SK-N-SH (cell line): ENCODE measurements around the gene MMP21.

Source experiments
- CHD2 ChIP-seq: fragments of 150-350 bp; IDR thresholded peaks from 2 replicates; pipeline ENCODE4 v1.6.1; 2018; ENCODE audit warnings: low read length; ENCODE audit not compliant: partially characterized antibody
- CTCF ChIP-seq: fragments of 200-600 bp; sonication (generic); IDR thresholded peaks from 2 replicates; pipeline ENCODE4 v1.6.1; 2017; ENCODE audit warnings: antibody characterized with exemption, mild to moderate bottlenecking, moderate library complexity
- EP300 ChIP-seq, 2 experiments: IDR thresholded peaks; 2 replicates each; pipeline versions ENCODE4 v1.4.0 to v1.6.1; 2012; ENCODE audit warnings: borderline replicate concordance in 1 of 2, low read depth in 1 of 2, low read length in 1 of 2
- FOXJ3 ChIP-seq: sonication (generic); formaldehyde crosslinking; IDR thresholded peaks from 2 replicates; pipeline ENCODE4 v1.5.1; 2020; ENCODE audit warnings: mild to moderate bottlenecking, missing genetic modification reagents
- FOXM1 ChIP-seq: IDR thresholded peaks from 2 replicates; pipeline ENCODE4 v1.4.0; 2012; ENCODE audit warnings: low read depth, mild to moderate bottlenecking
- NFIC ChIP-seq: IDR thresholded peaks from 2 replicates; pipeline ENCODE4 v1.4.0; 2012; ENCODE audit warnings: borderline replicate concordance
- POLR2AphosphoS5 ChIP-seq: IDR thresholded peaks from 2 replicates; pipeline ENCODE4 v1.6.1; 2012; ENCODE audit warnings: low read depth, low read length
- RXRA ChIP-seq: IDR thresholded peaks from 2 replicates; pipeline ENCODE4 v1.4.0; 2012; ENCODE audit warnings: low read depth, mild to moderate bottlenecking, borderline replicate concordance
- TAF1 ChIP-seq: IDR thresholded peaks from 2 replicates; pipeline ENCODE4 v1.6.1; 2012; ENCODE audit warnings: low read depth, mild to moderate bottlenecking, low read length, moderate library complexity, borderline replicate concordance
- TF ChIP-seq, protein P1 (sequence below): IDR thresholded peaks from 2 replicates; pipeline ENCODE4 v1.4.0; 2012; ENCODE audit warnings: low read depth, borderline replicate concordance
- TF ChIP-seq, protein P2 (sequence below): IDR thresholded peaks from 2 replicates; pipeline ENCODE4 v1.4.0; 2012; ENCODE audit warnings: low read depth
- TF ChIP-seq, protein P3 (sequence below): fragments of 150-350 bp; IDR thresholded peaks from 2 replicates; pipeline ENCODE4 v1.6.1; 2017; ENCODE audit warnings: antibody characterized with exemption, low read length, low read depth, borderline replicate concordance

- TF ChIP-seq FOXM1 (no peak), NFIC (no peak), CHD2 (no peak), CTCF (no peak), FOXJ3 (CRISPR knock-in tag) (no peak), POLR2AphosphoS5 (no peak), RXRA (no peak), TAF1 (no peak), EP300 (IDR thresholded peaks at IDR 0.05; ENCODE audit: borderline replicate concordance in 1 of 2, low read depth in 1 of 2, low read length in 1 of 2) (no peak)
- TF ChIP-seq, protein P1, sequence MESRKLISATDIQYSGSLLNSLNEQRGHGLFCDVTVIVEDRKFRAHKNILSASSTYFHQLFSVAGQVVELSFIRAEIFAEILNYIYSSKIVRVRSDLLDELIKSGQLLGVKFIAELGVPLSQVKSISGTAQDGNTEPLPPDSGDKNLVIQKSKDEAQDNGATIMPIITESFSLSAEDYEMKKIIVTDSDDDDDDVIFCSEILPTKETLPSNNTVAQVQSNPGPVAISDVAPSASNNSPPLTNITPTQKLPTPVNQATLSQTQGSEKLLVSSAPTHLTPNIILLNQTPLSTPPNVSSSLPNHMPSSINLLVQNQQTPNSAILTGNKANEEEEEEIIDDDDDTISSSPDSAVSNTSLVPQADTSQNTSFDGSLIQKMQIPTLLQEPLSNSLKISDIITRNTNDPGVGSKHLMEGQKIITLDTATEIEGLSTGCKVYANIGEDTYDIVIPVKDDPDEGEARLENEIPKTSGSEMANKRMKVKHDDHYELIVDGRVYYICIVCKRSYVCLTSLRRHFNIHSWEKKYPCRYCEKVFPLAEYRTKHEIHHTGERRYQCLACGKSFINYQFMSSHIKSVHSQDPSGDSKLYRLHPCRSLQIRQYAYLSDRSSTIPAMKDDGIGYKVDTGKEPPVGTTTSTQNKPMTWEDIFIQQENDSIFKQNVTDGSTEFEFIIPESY = no peak
- TF ChIP-seq, protein P2, sequence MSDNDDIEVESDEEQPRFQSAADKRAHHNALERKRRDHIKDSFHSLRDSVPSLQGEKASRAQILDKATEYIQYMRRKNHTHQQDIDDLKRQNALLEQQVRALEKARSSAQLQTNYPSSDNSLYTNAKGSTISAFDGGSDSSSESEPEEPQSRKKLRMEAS = no peak
- TF ChIP-seq, protein P3, sequence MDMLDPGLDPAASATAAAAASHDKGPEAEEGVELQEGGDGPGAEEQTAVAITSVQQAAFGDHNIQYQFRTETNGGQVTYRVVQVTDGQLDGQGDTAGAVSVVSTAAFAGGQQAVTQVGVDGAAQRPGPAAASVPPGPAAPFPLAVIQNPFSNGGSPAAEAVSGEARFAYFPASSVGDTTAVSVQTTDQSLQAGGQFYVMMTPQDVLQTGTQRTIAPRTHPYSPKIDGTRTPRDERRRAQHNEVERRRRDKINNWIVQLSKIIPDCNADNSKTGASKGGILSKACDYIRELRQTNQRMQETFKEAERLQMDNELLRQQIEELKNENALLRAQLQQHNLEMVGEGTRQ = no peak
These were observed 27.1 kb upstream of the MMP21 start for GRCh38 chr10:125802739-125803138.
